HepG2 (cell line): ENCODE measurements around the gene ACAA2. TPM values are rescaled to one million over a fixed set of nuclear protein-coding genes. Genes with fewer than 3 reads are reported as not detected.

Experiments
- ATAC-seq: fragments of 200-7000 bp; cut with Tn5 transposase; 3 replicates; pipeline ENCODE4 v1.9.1; 2020; ENCODE audit warnings: mild to moderate bottlenecking, moderate library complexity
- BruUV-seq: library from RNA; stranded (reverse); fragments of 400-500 nt; replicated peaks from 2 replicates; lab custom pipeline; 2021; lab: Mats Ljungman, UMichigan
- CTCF ChIA-PET: fragments of 300-600 bp; formaldehyde crosslinking; extraction: SDS; loops from one replicate; lab custom pipeline; 2021; ENCODE audit warnings: low total read pairs, inconsistent platforms, low intra/inter-chr PET ratio; lab: Yijun Ruan, JAX
- POLR2A ChIA-PET: fragments of 350-600 bp; sonication (Branson Sonifier 250); formaldehyde crosslinking; loops from one replicate; lab custom pipeline; 2020; ENCODE audit warnings: antibody characterized with exemption, inconsistent platforms; lab: Yijun Ruan, JAX
- DNase-seq: peaks from one replicate; pipeline ENCODE4 v3.0.0-alpha.2; 2015; ENCODE audit warnings: low spot score
- FAIRE-seq: peaks from 3 replicates; lab custom pipeline; 2011; peaks lifted over from hg19 to GRCh38; lab: Jason Lieb, UNC
- H2AFZ ChIP-seq: one replicate; pipeline ENCODE4 v1.6.1; 2011; ENCODE audit warnings: low read length, inconsistent platforms
- H3K27ac ChIP-seq: fragments of 300-600 bp; 3 replicates; pipeline ENCODE4 v1.8.0; 2011; ENCODE audit warnings: mixed run types, mild to moderate bottlenecking, mixed read lengths, low read length, inconsistent platforms; ENCODE audit not compliant: insufficient read depth; ENCODE audit errors: extremely low read length
- H3K27me3 ChIP-seq, 2 experiments: fragments of 200-600 bp in 1 of 2; 2 replicates in 1 of 2; 3 replicates in 1 of 2; pipeline versions ENCODE4 v1.6.0 to v1.8.0; 2011; ENCODE audit warnings: low read length in 2 of 2, mild to moderate bottlenecking in 2 of 2, moderate library complexity in 2 of 2, inconsistent platforms in 1 of 2; ENCODE audit not compliant: insufficient read depth in 2 of 2, control insufficient read depth in 1 of 2
- H3K36me3 ChIP-seq, 2 experiments: fragments of 200-600 bp in 1 of 2; replicated peaks in 1 of 2; 2 replicates in 1 of 2; 3 replicates in 1 of 2; pipeline versions ENCODE4 v1.5.1 to v1.8.0; 2011; ENCODE audit warnings: low read length in 2 of 2, inconsistent platforms in 1 of 2; ENCODE audit not compliant: insufficient read depth in 2 of 2, control insufficient read depth in 1 of 2
- H3K4me1 ChIP-seq: 2 replicates; pipeline ENCODE4 v1.5.1; 2012; ENCODE audit warnings: low read length, inconsistent platforms; ENCODE audit not compliant: insufficient read depth
- H3K4me2 ChIP-seq: 2 replicates; pipeline ENCODE4 v1.6.0; 2011; ENCODE audit warnings: low read depth, low read length, inconsistent platforms
- H3K4me3 ChIP-seq, 3 experiments: fragments of 200-600 bp in 1 of 3; sonication (generic), shearing (Covaris generic) in 1 of 3; replicated peaks in 1 of 3; 2 replicates each; pipeline ENCODE4 v1.5.1; 2011 to 2016; ENCODE audit warnings: low read length in 3 of 3, inconsistent platforms in 2 of 3, low read depth in 2 of 3, mild to moderate bottlenecking in 2 of 3, control low read depth in 1 of 3, mixed read lengths in 1 of 3; ENCODE audit not compliant: insufficient read depth in 1 of 3
- H3K79me2 ChIP-seq: one replicate; pipeline ENCODE4 v1.6.1; 2011; ENCODE audit warnings: low read length, inconsistent platforms; ENCODE audit not compliant: insufficient read depth
- H3K9ac ChIP-seq: 2 replicates; pipeline ENCODE4 v1.6.0; 2011; ENCODE audit warnings: mild to moderate bottlenecking, low read depth, low read length, inconsistent platforms; ENCODE audit not compliant: insufficient read depth
- H3K9me3 ChIP-seq: 2 replicates; pipeline ENCODE4 v1.5.1; 2012; ENCODE audit warnings: mild to moderate bottlenecking, low read length
- H4K20me1 ChIP-seq: 2 replicates; pipeline ENCODE4 v1.6.0; 2011; ENCODE audit warnings: inconsistent platforms, mild to moderate bottlenecking, low read length, moderate library complexity; ENCODE audit not compliant: insufficient read depth
- ADNP ChIP-seq: sonication (generic); formaldehyde crosslinking; IDR thresholded peaks from 2 replicates; pipeline ENCODE4 v1.4.0; 2020; ENCODE audit warnings: missing genetic modification reagents
- ARID5B ChIP-seq: IDR thresholded peaks from 2 replicates; pipeline ENCODE4 v1.4.0; 2020; ENCODE audit warnings: mild to moderate bottlenecking, missing genetic modification reagents
- ATRX ChIP-seq: sonication (generic); formaldehyde crosslinking; IDR thresholded peaks from 2 replicates; pipeline ENCODE4 v1.4.0; 2020; ENCODE audit warnings: missing genetic modification reagents, borderline replicate concordance
- MYPOP ChIP-seq: sonication (generic); formaldehyde crosslinking; IDR thresholded peaks from 2 replicates; pipeline ENCODE4 v1.8.1; 2023; ENCODE audit warnings: mild to moderate bottlenecking, moderate library complexity, missing genetic modification reagents
- THYN1 ChIP-seq: sonication (generic); formaldehyde crosslinking; IDR thresholded peaks from 2 replicates; pipeline ENCODE4 v1.8.1; 2023; ENCODE audit warnings: low read depth, mild to moderate bottlenecking, moderate library complexity, missing genetic modification reagents, borderline replicate concordance
- UBTF ChIP-seq: sonication (generic); formaldehyde crosslinking; IDR thresholded peaks from 2 replicates; pipeline ENCODE4 v1.4.0; 2020; ENCODE audit warnings: mild to moderate bottlenecking, missing genetic modification reagents
- ZBTB1 ChIP-seq: sonication (generic); formaldehyde crosslinking; IDR thresholded peaks from 2 replicates; pipeline ENCODE4 v1.4.0; 2020; ENCODE audit warnings: missing genetic modification reagents, borderline replicate concordance
- ZFP62 ChIP-seq: sonication (generic); formaldehyde crosslinking; IDR thresholded peaks from 2 replicates; pipeline ENCODE4 v1.4.0; 2020; ENCODE audit warnings: missing genetic modification reagents
- ZFYVE20 ChIP-seq: sonication (generic); formaldehyde crosslinking; IDR thresholded peaks from 2 replicates; pipeline ENCODE4 v1.8.0; 2023; ENCODE audit warnings: low read depth, mild to moderate bottlenecking, moderate library complexity, missing genetic modification reagents, borderline replicate concordance
- ZNF629 ChIP-seq: sonication (generic); formaldehyde crosslinking; conservative IDR thresholded peaks from 2 replicates; pipeline ENCODE4 v1.5.0; 2020; ENCODE audit warnings: missing genetic modification reagents
- ZNF652 ChIP-seq: IDR thresholded peaks from 2 replicates; pipeline ENCODE4 v1.6.1; 2016; ENCODE audit warnings: low read depth, borderline replicate concordance
- ZNF749 ChIP-seq: sonication (generic); formaldehyde crosslinking; IDR thresholded peaks from 2 replicates; pipeline ENCODE4 v1.8.0; 2022; ENCODE audit warnings: mild to moderate bottlenecking, missing genetic modification reagents, moderate library complexity, borderline replicate concordance
- WGBS: methylation state at CpG from one replicate; pipeline ENCODE4 v1.1.6; 2017; ENCODE audit warnings: low lambda C conversion rate; 5-methylcytosine and 5-hydroxymethylcytosine counted together
- in situ Hi-C: cut with HindIII; loops from 2 replicates; pipeline ENCODE4 v1.10.0; 2017; ENCODE audit warnings: low pct_unique_long_range_greater_than_20kb; ENCODE audit not compliant: extremely low pct_ligation_motif_present
- intact Hi-C: fragments of 100-400 bp; cut with micrococcal nuclease; formaldehyde crosslinking; loops from one replicate; pipeline ENCODE4 v1.10.0; 2022; ENCODE audit not compliant: unreplicated experiment
- polyA plus RNA-seq, 8 experiments: library from polyadenylated mRNA; depleted of rRNA in 3 of 8; stranded (reverse) in 7 of 8; unstranded in 1 of 8; fragments of >200 nt; fragmentation: Illumina TruSeq in 4 of 8; extraction: Trizol in 4 of 8; gene quantifications; 2 replicates each; pipeline versions ENCODE4 v1.2.1 to v1.2.3, GENCODE V29; 2011 to 2016; ENCODE audit warnings: low read depth in 4 of 8, missing spikeins in 1 of 8, mixed read lengths in 1 of 8; ENCODE audit not compliant: insufficient read depth in 1 of 8
- total RNA-seq, 5 experiments: library from RNA; depleted of rRNA; stranded (reverse); fragments of >200 nt; fragmentation: Illumina TruSeq; extraction: Trizol; gene quantifications; 2 replicates each; pipeline ENCODE4 v1.2.3, GENCODE V29; 2016; ENCODE audit warnings: low read depth in 1 of 5

ACAA2 gene
- total and polyA plus RNA-seq, 2 of the 13 experiments (the other 11 are each of a cell fraction or from before 2014, with no cell fraction given), result 51.6 to 182 TPM

- TF ChIP-seq ARID5B (CRISPR knock-in tag) (no peak), UBTF (CRISPR knock-in tag) (no peak)
Observed at GRCh38 chr18:49841236-49842217, 28.2 kb upstream of the ACAA2 start (continued).

GRCh38 chr18:49839012-49839411, 25.7 kb upstream of the ACAA2 start:
- in situ Hi-C loops, result no loop called here
- Histone ChIP-seq H3K4me1 (peaks cover 52% of the 10 kb centered on the region), H3K27me3 (no peaks in the 10 kb centered on the region), H3K9me3 (no peaks in the 10 kb centered on the region), H3K4me2 (no peak overlapping the region), H2AFZ (no peak overlapping the region), H3K79me2 (no peaks in the 10 kb centered on the region), H3K36me3 (peaks cover 6 to 7% of the 10 kb centered on the region in 2 experiments), H3K27ac (no peak overlapping the region), H3K4me3 (no peak overlapping the region), H3K9ac (no peak overlapping the region), H4K20me1 (no peaks in the 10 kb centered on the region)
- 100% methylated on average over 8 of the region's 8 CpGs for WGBS
- ChIA-PET POLR2A (no interaction called here), CTCF (no interaction called here)
- DNase-seq, result no peak
- FAIRE-seq, result no peak
- TF ChIP-seq ZNF629 (CRISPR knock-in tag) (no peak), ZNF652 (CRISPR knock-in tag) (no peak), ZFP62 (CRISPR knock-in tag) (no peak), ZFYVE20 (CRISPR knock-in tag) (no peak), MYPOP (CRISPR knock-in tag) (no peak), ZNF749 (no peak), ATRX (CRISPR knock-in tag) (no peak), ZBTB1 (CRISPR knock-in tag) (no peak), ADNP (CRISPR knock-in tag) (no peak), THYN1 (CRISPR knock-in tag) (no peak)
- BruUV-seq, result no TSS peak
- no peak for ATAC-seq
- intact Hi-C loops, result no loop called here
